GM12878 (cell line): ENCODE measurements around the gene CXCL14. TPM values are rescaled to one million over a fixed set of nuclear protein-coding genes. Genes with fewer than 3 reads are reported as not detected.

Experiments used
- ATAC-seq: fragments of 200-7000 bp; cut with Tn5 transposase; 3 replicates; pipeline ENCODE4 v1.9.1; 2020; ENCODE audit warnings: mild to moderate bottlenecking, moderate library complexity
- BruUV-seq: library from RNA; stranded (reverse); fragments of 400-500 nt; replicated peaks from 2 replicates; lab custom pipeline; 2021; lab: Mats Ljungman, UMichigan
- CTCF ChIA-PET: fragments of 300-600 bp; sonication (Branson Sonifier 250); formaldehyde crosslinking; extraction: SDS; loops from one replicate; lab custom pipeline; 2021; ENCODE audit warnings: inconsistent platforms; lab: Yijun Ruan, JAX
- POLR2A ChIA-PET: fragments of 350-600 bp; formaldehyde crosslinking; extraction: SDS; loops from one replicate; lab custom pipeline; 2021; ENCODE audit warnings: inconsistent platforms; lab: Charles Lee
- RAD21 ChIA-PET: fragments of 300-600 bp; sonication (Branson Sonifier 250); formaldehyde crosslinking; loops from one replicate; lab custom pipeline; 2023; ENCODE audit warnings: antibody characterized with exemption; ENCODE audit not compliant: unreplicated experiment; lab: Charles Lee
- SMC1A ChIA-PET: fragments of 300-600 bp; sonication (Branson Sonifier 250); formaldehyde crosslinking; loops from one replicate; lab custom pipeline; 2023; ENCODE audit not compliant: unreplicated experiment, uncharacterized antibody; lab: Charles Lee
- DNase-seq: peaks from one replicate; pipeline ENCODE4 v3.0.0-alpha.2; 2011; ENCODE audit warnings: low read depth, low spot score
- FAIRE-seq: peaks from 3 replicates; lab custom pipeline; 2011; peaks lifted over from hg19 to GRCh38; lab: Jason Lieb, UNC
- H2AFZ ChIP-seq: 2 replicates; pipeline ENCODE4 v1.6.0; 2011; ENCODE audit warnings: low read depth, low read length, control low read depth; ENCODE audit not compliant: control insufficient read depth
- H3K27ac ChIP-seq: 2 replicates; pipeline ENCODE4 v1.5.1; 2011; ENCODE audit warnings: control low read depth; ENCODE audit not compliant: control insufficient read depth, insufficient read depth
- H3K27me3 ChIP-seq, 2 experiments: replicated peaks in 1 of 2; 2 replicates each; pipeline versions ENCODE4 v1.6.0 to v1.6.1; 2011; ENCODE audit warnings: low read length in 1 of 2; ENCODE audit not compliant: control insufficient read depth in 2 of 2, insufficient read depth in 2 of 2
- H3K36me3 ChIP-seq, 2 experiments: 2 replicates each; pipeline ENCODE4 v1.5.1; 2011; ENCODE audit warnings: low read length in 1 of 2; ENCODE audit not compliant: control insufficient read depth in 2 of 2, insufficient read depth in 2 of 2
- H3K4me1 ChIP-seq: 2 replicates; pipeline ENCODE4 v1.6.1; 2011; ENCODE audit warnings: mild to moderate bottlenecking, low read length, moderate library complexity, mixed read lengths; ENCODE audit not compliant: control insufficient read depth, insufficient read depth
- H3K4me2 ChIP-seq: 2 replicates; pipeline ENCODE4 v1.6.0; 2011; ENCODE audit warnings: control low read depth; ENCODE audit not compliant: control insufficient read depth, insufficient read depth
- H3K4me3 ChIP-seq: fragments of 200-600 bp; sonication (generic); 2 replicates; pipeline ENCODE4 v1.5.1; 2016
- H3K79me2 ChIP-seq: 2 replicates; pipeline ENCODE4 v1.6.0; 2011; ENCODE audit warnings: low read length; ENCODE audit not compliant: control insufficient read depth, insufficient read depth
- H3K9ac ChIP-seq: 2 replicates; pipeline ENCODE4 v1.8.0; 2011; ENCODE audit warnings: low read length, control low read depth, mixed read lengths; ENCODE audit not compliant: control insufficient read depth, insufficient read depth
- H3K9me3 ChIP-seq: replicated peaks from 3 replicates; pipeline ENCODE4 v1.5.1; 2011; ENCODE audit warnings: mild to moderate bottlenecking, low read length; ENCODE audit not compliant: control insufficient read depth, insufficient read depth
- H4K20me1 ChIP-seq: 2 replicates; pipeline ENCODE4 v1.6.0; 2011; ENCODE audit not compliant: control insufficient read depth, insufficient read depth
- ATF7 ChIP-seq: fragments of 450-650 bp; IDR thresholded peaks from 2 replicates; pipeline ENCODE4 v1.6.1; 2016; ENCODE audit warnings: low read depth, mild to moderate bottlenecking
- CBX5 ChIP-seq: sonication (generic); IDR thresholded peaks from 2 replicates; pipeline ENCODE4 v1.6.1; 2016; ENCODE audit warnings: low read depth, moderate library complexity, mild to moderate bottlenecking, inconsistent platforms
- CHD1 ChIP-seq: IDR thresholded peaks from 2 replicates; pipeline ENCODE4 v1.6.1; 2012; ENCODE audit warnings: low read depth, low read length, improper control_type of control experiment
- HDAC6 ChIP-seq: fragments of 200-600 bp; sonication (generic); IDR thresholded peaks from one replicate; pipeline ENCODE4 v1.8.0; 2017; ENCODE audit warnings: antibody characterized with exemption; ENCODE audit not compliant: unreplicated experiment
- JUND ChIP-seq: IDR thresholded peaks from 2 replicates; pipeline ENCODE4 v1.6.1; 2012; ENCODE audit warnings: low read depth, mild to moderate bottlenecking, low read length, improper control_type of control experiment, moderate library complexity
- NFXL1 ChIP-seq: fragments of 450-650 bp; IDR thresholded peaks from 2 replicates; pipeline ENCODE4 v1.6.1; 2017; ENCODE audit warnings: antibody characterized with exemption, mild to moderate bottlenecking, borderline replicate concordance
- PAX8 ChIP-seq: fragments of 450-650 bp; IDR thresholded peaks from 2 replicates; pipeline ENCODE4 v1.6.1; 2017; ENCODE audit warnings: mild to moderate bottlenecking, moderate library complexity
- PML ChIP-seq: IDR thresholded peaks from 2 replicates; pipeline ENCODE4 v1.6.1; 2012; ENCODE audit warnings: low read length, inconsistent platforms
- POLR2AphosphoS5 ChIP-seq: IDR thresholded peaks from 2 replicates; pipeline ENCODE4 v1.6.1; 2011; ENCODE audit warnings: mild to moderate bottlenecking, low read length, inconsistent platforms
- STAT1 ChIP-seq: fragments of 450-650 bp; conservative IDR thresholded peaks from 2 replicates; pipeline ENCODE4 v1.6.1; 2014; ENCODE audit warnings: antibody characterized with exemption, mild to moderate bottlenecking
- YBX1 ChIP-seq: fragments of 450-650 bp; IDR thresholded peaks from 2 replicates; pipeline ENCODE4 v1.6.1; 2016; ENCODE audit warnings: antibody characterized with exemption
- YY1 ChIP-seq: IDR thresholded peaks from 2 replicates; pipeline ENCODE4 v1.6.1; 2011; ENCODE audit warnings: low read depth, mild to moderate bottlenecking, low read length
- WGBS: methylation state at CpG from one replicate; pipeline ENCODE4 v1.1.6; 2016; ENCODE audit warnings: low lambda C conversion rate; ENCODE audit not compliant: insufficient replicate concordance, insufficient coverage; ENCODE audit errors: missing lambda C conversion rate; 5-methylcytosine and 5-hydroxymethylcytosine counted together
- in situ Hi-C: fragments of 300-500 bp; cut with MboI; formaldehyde crosslinking; loops from 9 replicates; pipeline ENCODE4 v1.14.3; 2018; ENCODE audit warnings: mixed read lengths
- intact Hi-C: fragments of 100-400 bp; cut with micrococcal nuclease; formaldehyde crosslinking; loops from one replicate; pipeline ENCODE4 v1.14.2; 2022; ENCODE audit not compliant: unreplicated experiment
- polyA plus RNA-seq, 11 experiments: library from polyadenylated mRNA; depleted of rRNA in 4 of 11; unstranded in 6 of 11; stranded (reverse) in 5 of 11; fragments of >200 nt; fragmentation: Nextera tagmentation in 4 of 11; fragmentation: Illumina TruSeq in 1 of 11; extraction: Ambion mirVana in 4 of 11; extraction: Trizol in 1 of 11; gene quantifications; 1 replicate in 1 of 11; 2 replicates in 10 of 11; pipeline versions ENCODE4 v1.2.1 to v1.2.3, GENCODE V29; 2011 to 2016; ENCODE audit warnings: inconsistent platforms in 2 of 11, missing spikeins in 2 of 11, low read depth in 1 of 11
- total RNA-seq, 4 experiments: library from RNA; depleted of rRNA in 3 of 4; stranded (reverse); fragments of >200 nt in 3 of 4; fragmentation: Illumina TruSeq in 1 of 4; extraction: Trizol in 1 of 4; gene quantifications; 2 replicates each; pipeline versions ENCODE4 v1.2.1 to v1.2.3, GENCODE V29; 2013 to 2021
- TF ChIP-seq, protein P1 (sequence below): fragments of 450-650 bp; IDR thresholded peaks from 2 replicates; pipeline ENCODE4 v1.6.1; 2017; ENCODE audit warnings: antibody characterized with exemption, mild to moderate bottlenecking, moderate library complexity
- TF ChIP-seq, protein P2 (sequence below): IDR thresholded peaks from 2 replicates; pipeline ENCODE4 v1.6.1; 2012; ENCODE audit warnings: mild to moderate bottlenecking, low read depth, low read length
- TF ChIP-seq, protein P3 (sequence below): fragments of 450-650 bp; formaldehyde crosslinking; IDR thresholded peaks from 2 replicates; pipeline ENCODE4 v1.4.0; 2020; ENCODE audit warnings: mild to moderate bottlenecking, moderate library complexity

The CXCL14 gene
- total and polyA plus RNA-seq, 10 of the 15 experiments (the other 5 are each of a cell fraction or from before 2014, with no cell fraction given) = 0.05 TPM; not detected in 9

DNA sequence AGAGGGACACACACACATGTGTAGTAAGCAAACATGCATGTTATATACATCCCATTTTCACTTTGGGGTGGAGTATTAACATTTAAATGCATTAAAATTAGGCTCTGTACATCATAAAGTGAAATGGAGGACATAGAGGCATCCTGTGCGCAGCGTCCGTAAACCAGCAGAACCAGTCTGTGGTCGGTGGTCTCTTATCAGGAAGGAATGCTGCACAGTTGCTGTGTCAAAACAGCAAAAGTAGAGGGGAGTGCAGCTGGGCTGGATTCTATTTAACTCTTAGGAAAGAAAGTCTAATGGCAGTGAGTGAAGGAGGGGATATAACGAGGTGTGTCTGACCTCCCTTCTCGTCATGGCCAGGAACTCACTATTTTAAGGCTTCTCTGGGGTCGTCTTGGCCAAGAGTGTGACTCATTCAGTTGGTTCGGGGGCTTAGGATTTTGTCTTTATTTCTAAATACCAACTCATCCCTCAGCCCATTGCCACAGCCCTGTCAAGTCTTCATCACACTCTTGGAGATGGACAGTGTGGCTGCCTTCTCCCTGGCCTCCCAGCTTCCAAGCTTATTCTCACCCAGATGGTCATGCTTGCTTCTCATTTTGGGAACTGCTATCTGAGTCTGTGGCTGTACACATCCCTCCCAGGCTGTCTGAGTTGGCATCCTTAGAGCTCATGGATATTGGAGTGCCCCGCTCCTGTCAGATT is 20.1 kb upstream of the CXCL14 start:
- H3K36me3 ChIP-seq = no peaks in the 10 kb centered on the region
- intact Hi-C loops = no loop called here
- ChIA-PET RAD21 (no interaction called here), SMC1A (no interaction called here), CTCF (interaction anchor here (1.4 kb wide), 1 partner anchor 32 kb away, joined by 4 read pairs; no protein-coding TSS in a partner anchor), POLR2A (no interaction called here)
- no peak overlapping the region for H3K4me2 ChIP-seq
- no peak for FAIRE-seq
- no peak overlapping the region for H3K4me3 ChIP-seq
- no peak overlapping the region for H3K27ac ChIP-seq
- no peaks in the 10 kb centered on the region for H4K20me1 ChIP-seq
- in situ Hi-C loops = no loop called here
- no peak for DNase-seq
- 22% methylated on average over 9 of the region's 9 CpGs for WGBS
- no peaks in the 10 kb centered on the region for H3K9me3 ChIP-seq
- no peak overlapping the region for H3K9ac ChIP-seq
- no peaks in the 10 kb centered on the region for H3K4me1 ChIP-seq
- peaks cover 0 to 1% of the 10 kb centered on the region in 2 experiments; a peak in 2 of 4 replicates for H3K27me3 ChIP-seq
- BruUV-seq = no TSS peak
- ATAC-seq = no peak
- H2AFZ ChIP-seq = no peak overlapping the region
- H3K79me2 ChIP-seq = no peaks in the 10 kb centered on the region
- no peak for TF ChIP-seq YBX1
- no peak for TF ChIP-seq CHD1
- TF ChIP-seq POLR2AphosphoS5 = no peak
- TF ChIP-seq JUND = no peak
- no peak for TF ChIP-seq NFXL1
- no peak for TF ChIP-seq HDAC6
- TF ChIP-seq, protein P1, sequence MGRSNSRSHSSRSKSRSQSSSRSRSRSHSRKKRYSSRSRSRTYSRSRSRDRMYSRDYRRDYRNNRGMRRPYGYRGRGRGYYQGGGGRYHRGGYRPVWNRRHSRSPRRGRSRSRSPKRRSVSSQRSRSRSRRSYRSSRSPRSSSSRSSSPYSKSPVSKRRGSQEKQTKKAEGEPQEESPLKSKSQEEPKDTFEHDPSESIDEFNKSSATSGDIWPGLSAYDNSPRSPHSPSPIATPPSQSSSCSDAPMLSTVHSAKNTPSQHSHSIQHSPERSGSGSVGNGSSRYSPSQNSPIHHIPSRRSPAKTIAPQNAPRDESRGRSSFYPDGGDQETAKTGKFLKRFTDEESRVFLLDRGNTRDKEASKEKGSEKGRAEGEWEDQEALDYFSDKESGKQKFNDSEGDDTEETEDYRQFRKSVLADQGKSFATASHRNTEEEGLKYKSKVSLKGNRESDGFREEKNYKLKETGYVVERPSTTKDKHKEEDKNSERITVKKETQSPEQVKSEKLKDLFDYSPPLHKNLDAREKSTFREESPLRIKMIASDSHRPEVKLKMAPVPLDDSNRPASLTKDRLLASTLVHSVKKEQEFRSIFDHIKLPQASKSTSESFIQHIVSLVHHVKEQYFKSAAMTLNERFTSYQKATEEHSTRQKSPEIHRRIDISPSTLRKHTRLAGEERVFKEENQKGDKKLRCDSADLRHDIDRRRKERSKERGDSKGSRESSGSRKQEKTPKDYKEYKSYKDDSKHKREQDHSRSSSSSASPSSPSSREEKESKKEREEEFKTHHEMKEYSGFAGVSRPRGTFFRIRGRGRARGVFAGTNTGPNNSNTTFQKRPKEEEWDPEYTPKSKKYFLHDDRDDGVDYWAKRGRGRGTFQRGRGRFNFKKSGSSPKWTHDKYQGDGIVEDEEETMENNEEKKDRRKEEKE = no peak
- TF ChIP-seq, protein P2, sequence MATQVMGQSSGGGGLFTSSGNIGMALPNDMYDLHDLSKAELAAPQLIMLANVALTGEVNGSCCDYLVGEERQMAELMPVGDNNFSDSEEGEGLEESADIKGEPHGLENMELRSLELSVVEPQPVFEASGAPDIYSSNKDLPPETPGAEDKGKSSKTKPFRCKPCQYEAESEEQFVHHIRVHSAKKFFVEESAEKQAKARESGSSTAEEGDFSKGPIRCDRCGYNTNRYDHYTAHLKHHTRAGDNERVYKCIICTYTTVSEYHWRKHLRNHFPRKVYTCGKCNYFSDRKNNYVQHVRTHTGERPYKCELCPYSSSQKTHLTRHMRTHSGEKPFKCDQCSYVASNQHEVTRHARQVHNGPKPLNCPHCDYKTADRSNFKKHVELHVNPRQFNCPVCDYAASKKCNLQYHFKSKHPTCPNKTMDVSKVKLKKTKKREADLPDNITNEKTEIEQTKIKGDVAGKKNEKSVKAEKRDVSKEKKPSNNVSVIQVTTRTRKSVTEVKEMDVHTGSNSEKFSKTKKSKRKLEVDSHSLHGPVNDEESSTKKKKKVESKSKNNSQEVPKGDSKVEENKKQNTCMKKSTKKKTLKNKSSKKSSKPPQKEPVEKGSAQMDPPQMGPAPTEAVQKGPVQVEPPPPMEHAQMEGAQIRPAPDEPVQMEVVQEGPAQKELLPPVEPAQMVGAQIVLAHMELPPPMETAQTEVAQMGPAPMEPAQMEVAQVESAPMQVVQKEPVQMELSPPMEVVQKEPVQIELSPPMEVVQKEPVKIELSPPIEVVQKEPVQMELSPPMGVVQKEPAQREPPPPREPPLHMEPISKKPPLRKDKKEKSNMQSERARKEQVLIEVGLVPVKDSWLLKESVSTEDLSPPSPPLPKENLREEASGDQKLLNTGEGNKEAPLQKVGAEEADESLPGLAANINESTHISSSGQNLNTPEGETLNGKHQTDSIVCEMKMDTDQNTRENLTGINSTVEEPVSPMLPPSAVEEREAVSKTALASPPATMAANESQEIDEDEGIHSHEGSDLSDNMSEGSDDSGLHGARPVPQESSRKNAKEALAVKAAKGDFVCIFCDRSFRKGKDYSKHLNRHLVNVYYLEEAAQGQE = no peak
- TF ChIP-seq, protein P3, sequence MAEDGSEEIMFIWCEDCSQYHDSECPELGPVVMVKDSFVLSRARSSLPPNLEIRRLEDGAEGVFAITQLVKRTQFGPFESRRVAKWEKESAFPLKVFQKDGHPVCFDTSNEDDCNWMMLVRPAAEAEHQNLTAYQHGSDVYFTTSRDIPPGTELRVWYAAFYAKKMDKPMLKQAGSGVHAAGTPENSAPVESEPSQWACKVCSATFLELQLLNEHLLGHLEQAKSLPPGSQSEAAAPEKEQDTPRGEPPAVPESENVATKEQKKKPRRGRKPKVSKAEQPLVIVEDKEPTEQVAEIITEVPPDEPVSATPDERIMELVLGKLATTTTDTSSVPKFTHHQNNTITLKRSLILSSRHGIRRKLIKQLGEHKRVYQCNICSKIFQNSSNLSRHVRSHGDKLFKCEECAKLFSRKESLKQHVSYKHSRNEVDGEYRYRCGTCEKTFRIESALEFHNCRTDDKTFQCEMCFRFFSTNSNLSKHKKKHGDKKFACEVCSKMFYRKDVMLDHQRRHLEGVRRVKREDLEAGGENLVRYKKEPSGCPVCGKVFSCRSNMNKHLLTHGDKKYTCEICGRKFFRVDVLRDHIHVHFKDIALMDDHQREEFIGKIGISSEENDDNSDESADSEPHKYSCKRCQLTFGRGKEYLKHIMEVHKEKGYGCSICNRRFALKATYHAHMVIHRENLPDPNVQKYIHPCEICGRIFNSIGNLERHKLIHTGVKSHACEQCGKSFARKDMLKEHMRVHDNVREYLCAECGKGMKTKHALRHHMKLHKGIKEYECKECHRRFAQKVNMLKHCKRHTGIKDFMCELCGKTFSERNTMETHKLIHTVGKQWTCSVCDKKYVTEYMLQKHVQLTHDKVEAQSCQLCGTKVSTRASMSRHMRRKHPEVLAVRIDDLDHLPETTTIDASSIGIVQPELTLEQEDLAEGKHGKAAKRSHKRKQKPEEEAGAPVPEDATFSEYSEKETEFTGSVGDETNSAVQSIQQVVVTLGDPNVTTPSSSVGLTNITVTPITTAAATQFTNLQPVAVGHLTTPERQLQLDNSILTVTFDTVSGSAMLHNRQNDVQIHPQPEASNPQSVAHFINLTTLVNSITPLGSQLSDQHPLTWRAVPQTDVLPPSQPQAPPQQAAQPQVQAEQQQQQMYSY (CRISPR knock-in tag) = no peak
- no peak for TF ChIP-seq YY1
- TF ChIP-seq PML = no peak
- no peak for TF ChIP-seq ATF7
- no peak for TF ChIP-seq CBX5
- no peak for TF ChIP-seq PAX8
- TF ChIP-seq STAT1 = no peak
